Smooth muscle cell (in vitro differentiated cells): ENCODE data around the gene TIFAB. TPM values are rescaled to one million over a fixed set of nuclear protein-coding genes. Genes with fewer than 3 reads are reported as not detected.

Experiments used
- DNase-seq: peaks from one replicate; lab custom pipeline; 2025; ENCODE audit not compliant: unreplicated experiment; lab: John Stamatoyannopoulos, UW
- H2AFZ ChIP-seq: fragments of 200-600 bp; sonication (generic); 2 replicates; pipeline ENCODE4 v1.6.0; 2016; ENCODE audit warnings: antibody characterized with exemption, low read depth, mild to moderate bottlenecking
- H3F3A ChIP-seq: fragments of 200-600 bp; sonication (generic); 2 replicates; pipeline ENCODE4 v1.6.0; 2017; ENCODE audit warnings: antibody characterized with exemption, low read depth
- H3K27ac ChIP-seq: fragments of 200-600 bp; sonication (generic); 2 replicates; pipeline ENCODE4 v1.5.1; 2016; ENCODE audit warnings: low read depth, mild to moderate bottlenecking
- H3K27me3 ChIP-seq: fragments of 200-600 bp; sonication (generic); 2 replicates; pipeline ENCODE4 v1.6.1; 2016; ENCODE audit warnings: low read depth, mild to moderate bottlenecking
- H3K36me3 ChIP-seq: fragments of 200-600 bp; sonication (generic); 2 replicates; pipeline ENCODE4 v1.5.1; 2016; ENCODE audit warnings: low read depth
- H3K4me1 ChIP-seq: fragments of 200-600 bp; sonication (generic); 2 replicates; pipeline ENCODE4 v1.5.1; 2016; ENCODE audit warnings: low read depth
- H3K4me2 ChIP-seq: fragments of 200-600 bp; sonication (generic); 2 replicates; pipeline ENCODE4 v1.6.0; 2016; ENCODE audit warnings: mild to moderate bottlenecking
- H3K4me3 ChIP-seq: fragments of 200-600 bp; sonication (generic); 2 replicates; pipeline ENCODE4 v1.5.1; 2016; ENCODE audit warnings: mild to moderate bottlenecking
- H3K79me2 ChIP-seq: fragments of 200-600 bp; sonication (generic); 2 replicates; pipeline ENCODE4 v1.6.0; 2016; ENCODE audit warnings: low read depth, mild to moderate bottlenecking
- H3K9ac ChIP-seq: fragments of 200-600 bp; sonication (generic); 2 replicates; pipeline ENCODE4 v1.6.0; 2016; ENCODE audit warnings: low read depth
- H3K9me3 ChIP-seq: fragments of 200-600 bp; sonication (generic); replicated peaks from 2 replicates; pipeline ENCODE4 v1.5.1; 2016; ENCODE audit warnings: low read depth
- H4K20me1 ChIP-seq: fragments of 200-600 bp; sonication (generic); 2 replicates; pipeline ENCODE4 v1.6.0; 2016; ENCODE audit warnings: low read depth
- WGBS: methylation state at CpG from one replicate; pipeline ENCODE4 v1.1.7; 2016; ENCODE audit warnings: low lambda C conversion rate; 5-methylcytosine and 5-hydroxymethylcytosine counted together
- polyA plus RNA-seq: library from polyadenylated mRNA; unstranded; fragments of >200 nt; fragmentation: Nextera tagmentation; extraction: Ambion mirVana; gene quantifications from 2 replicates; pipeline ENCODE4 v1.2.1, GENCODE V29; 2016
- total RNA-seq: library from RNA; depleted of rRNA; stranded (reverse); fragments of >200 nt; gene quantifications from 2 replicates; pipeline ENCODE4 v1.2.3, GENCODE V29; 2014
- TF ChIP-seq, protein P1 (sequence below): fragments of 200-600 bp; sonication (generic); IDR thresholded peaks from 2 replicates; pipeline ENCODE4 v1.5.1; 2017; ENCODE audit warnings: borderline replicate concordance, mild to moderate bottlenecking, antibody characterized with exemption; ENCODE audit not compliant: insufficient read depth, poor library complexity, severe bottlenecking

The TIFAB gene
- total and polyA plus RNA-seq, 2 experiments from 2014 or later: 0.08 TPM; not detected in 1

DNA sequence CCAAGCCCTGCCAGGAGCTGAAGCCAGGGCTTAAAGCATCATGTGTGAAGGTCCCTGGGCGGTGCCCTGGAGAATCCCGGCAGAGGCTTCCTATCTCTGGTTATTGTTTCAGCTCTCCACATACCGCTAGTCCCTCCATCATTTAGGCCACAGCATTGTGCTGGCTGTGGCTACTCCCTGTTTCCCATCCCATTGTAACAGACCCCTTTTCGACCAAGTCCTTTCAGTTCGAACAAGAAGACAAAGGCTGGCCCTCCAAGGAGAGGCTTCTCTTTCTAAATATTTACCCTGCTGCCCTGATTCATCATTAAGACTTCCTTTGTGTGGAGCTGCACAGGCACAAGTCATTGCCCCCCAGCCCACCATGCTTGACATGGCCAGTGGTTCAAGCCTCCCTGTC is 42.0 kb upstream of the TIFAB start:
- H3K36me3 ChIP-seq: no peaks in the 10 kb centered on the region
- peaks cover 33% of the 10 kb centered on the region for H3K4me1 ChIP-seq
- no peaks in the 10 kb centered on the region for H3K79me2 ChIP-seq
- no peaks in the 10 kb centered on the region for H3K9me3 ChIP-seq
- TF ChIP-seq, protein P1, sequence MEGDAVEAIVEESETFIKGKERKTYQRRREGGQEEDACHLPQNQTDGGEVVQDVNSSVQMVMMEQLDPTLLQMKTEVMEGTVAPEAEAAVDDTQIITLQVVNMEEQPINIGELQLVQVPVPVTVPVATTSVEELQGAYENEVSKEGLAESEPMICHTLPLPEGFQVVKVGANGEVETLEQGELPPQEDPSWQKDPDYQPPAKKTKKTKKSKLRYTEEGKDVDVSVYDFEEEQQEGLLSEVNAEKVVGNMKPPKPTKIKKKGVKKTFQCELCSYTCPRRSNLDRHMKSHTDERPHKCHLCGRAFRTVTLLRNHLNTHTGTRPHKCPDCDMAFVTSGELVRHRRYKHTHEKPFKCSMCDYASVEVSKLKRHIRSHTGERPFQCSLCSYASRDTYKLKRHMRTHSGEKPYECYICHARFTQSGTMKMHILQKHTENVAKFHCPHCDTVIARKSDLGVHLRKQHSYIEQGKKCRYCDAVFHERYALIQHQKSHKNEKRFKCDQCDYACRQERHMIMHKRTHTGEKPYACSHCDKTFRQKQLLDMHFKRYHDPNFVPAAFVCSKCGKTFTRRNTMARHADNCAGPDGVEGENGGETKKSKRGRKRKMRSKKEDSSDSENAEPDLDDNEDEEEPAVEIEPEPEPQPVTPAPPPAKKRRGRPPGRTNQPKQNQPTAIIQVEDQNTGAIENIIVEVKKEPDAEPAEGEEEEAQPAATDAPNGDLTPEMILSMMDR: no peak
- peaks cover 69% of the 10 kb centered on the region for H3K27me3 ChIP-seq
- 88% methylated on average over 5 of the region's 5 CpGs for WGBS
- H2AFZ ChIP-seq: no peak overlapping the region
- H3K4me2 ChIP-seq: peak overlapping the region; percentile 67
- peak overlapping the region; percentile 65 for H3K27ac ChIP-seq
- no peak overlapping the region for H3K4me3 ChIP-seq
- no peaks in the 10 kb centered on the region for H4K20me1 ChIP-seq
- peaks cover 18% of the 10 kb centered on the region for H3F3A ChIP-seq
- no peak for DNase-seq
- no peak overlapping the region for H3K9ac ChIP-seq

DNA sequence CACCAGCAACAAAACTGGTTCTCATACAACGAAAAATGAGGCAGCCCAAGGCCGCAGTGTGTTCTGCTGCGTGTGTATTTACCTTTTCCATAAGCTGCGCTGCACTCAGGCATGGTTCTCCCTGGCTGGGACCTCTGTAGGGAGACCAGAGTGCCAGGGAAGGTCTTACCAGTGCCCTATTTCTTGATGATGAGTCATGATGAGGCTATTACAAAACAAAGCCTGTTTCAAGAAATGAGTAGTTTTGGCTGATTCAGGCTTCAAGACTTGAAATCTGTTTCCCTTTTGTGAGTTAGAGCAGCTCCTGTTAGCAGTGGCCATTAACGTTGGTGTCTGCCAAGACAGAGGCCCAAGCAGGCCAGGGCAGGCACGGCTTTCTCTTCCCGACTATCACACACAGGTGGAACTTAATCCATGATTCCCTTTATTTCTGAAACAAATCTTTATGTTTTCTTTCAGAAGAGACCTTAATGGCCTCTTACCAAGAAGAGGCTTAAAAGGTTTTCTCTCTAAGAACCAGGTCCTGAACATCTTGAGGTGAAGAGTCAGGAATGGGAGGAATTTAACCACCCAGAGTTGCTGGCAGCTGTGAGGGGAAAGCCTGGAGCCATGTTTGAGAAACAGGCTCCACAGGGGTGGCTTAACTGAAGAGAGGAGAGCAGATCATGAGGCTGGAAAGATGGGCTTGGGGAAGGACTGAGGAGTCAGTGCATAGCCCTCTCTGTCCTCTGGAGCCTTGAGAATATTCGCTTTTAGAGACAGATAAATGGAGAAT is 41.4 kb upstream of the TIFAB start:
- Histone ChIP-seq H3K4me3 (no peak overlapping the region), H3K36me3 (no peaks in the 10 kb centered on the region), H3K27ac (peak overlapping the region; percentile 65), H3K9me3 (no peaks in the 10 kb centered on the region), H3K4me2 (peak overlapping the region; percentile 67), H3K27me3 (peaks cover 63% of the 10 kb centered on the region), H3F3A (peaks cover 18% of the 10 kb centered on the region), H4K20me1 (no peaks in the 10 kb centered on the region), H2AFZ (peak overlapping the region; percentile 18), H3K4me1 (peaks cover 35% of the 10 kb centered on the region), H3K9ac (peak overlapping the region; percentile 35), H3K79me2 (no peaks in the 10 kb centered on the region)
- TF ChIP-seq, protein P1: no peak
- no peak for DNase-seq
- 70% methylated on average over 8 of the region's 8 CpGs for WGBS

DNA sequence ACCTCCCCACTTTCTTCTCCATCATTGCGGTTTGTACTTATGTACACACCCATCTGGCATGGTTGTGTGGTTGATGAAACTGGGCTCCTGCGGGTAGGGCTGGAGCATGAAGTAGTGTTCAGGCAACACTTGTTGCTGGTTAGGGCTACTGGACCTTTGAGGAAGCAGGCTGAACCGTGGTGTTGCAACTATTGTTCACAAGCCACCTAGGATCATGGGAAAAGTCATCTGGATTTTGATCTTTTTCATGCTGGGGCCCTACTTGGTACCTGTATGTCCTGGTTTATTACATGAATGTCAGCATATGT is 40.1 kb upstream of the TIFAB start:
- Histone ChIP-seq H3K4me1 (peaks cover 42% of the 10 kb centered on the region), H3K27ac (no peak overlapping the region), H3K27me3 (peaks cover 62% of the 10 kb centered on the region), H4K20me1 (no peaks in the 10 kb centered on the region), H3K4me2 (no peak overlapping the region), H2AFZ (no peak overlapping the region), H3K4me3 (no peak overlapping the region), H3F3A (peaks cover 18% of the 10 kb centered on the region), H3K9me3 (no peaks in the 10 kb centered on the region), H3K79me2 (no peaks in the 10 kb centered on the region), H3K9ac (no peak overlapping the region), H3K36me3 (no peaks in the 10 kb centered on the region)
- TF ChIP-seq, protein P1: no peak
- 58% methylated on average over 3 of the region's 3 CpGs for WGBS
- DNase-seq: no peak
